WTC11 (cell line): ENCODE results near the gene ZMIZ1.

Experiments used
- ATF1 ChIP-seq: sonication (generic); formaldehyde crosslinking; IDR thresholded peaks from 2 replicates; pipeline ENCODE4 v1.8.1; 2023; ENCODE audit warnings: mild to moderate bottlenecking, moderate library complexity, missing genetic modification reagents
- CBFB ChIP-seq: sonication (generic); formaldehyde crosslinking; IDR thresholded peaks from 2 replicates; pipeline ENCODE4 v1.8.1; 2022; ENCODE audit warnings: mild to moderate bottlenecking, low read depth, missing genetic modification reagents
- CTCF ChIP-seq: fragments of 200-600 bp; IDR thresholded peaks from 2 replicates; pipeline ENCODE4 v1.8.0; 2022; ENCODE audit warnings: antibody characterized with exemption
- ETV6 ChIP-seq: sonication (generic); formaldehyde crosslinking; IDR thresholded peaks from 2 replicates; pipeline ENCODE4 v1.8.1; 2022; ENCODE audit warnings: mild to moderate bottlenecking, missing genetic modification reagents
- FOXP1 ChIP-seq: sonication (generic); formaldehyde crosslinking; IDR thresholded peaks from 2 replicates; pipeline ENCODE4 v1.8.0; 2022; ENCODE audit warnings: missing genetic modification reagents, mild to moderate bottlenecking, moderate library complexity, borderline replicate concordance
- KAT7 ChIP-seq: sonication (generic); formaldehyde crosslinking; IDR thresholded peaks from 2 replicates; pipeline ENCODE4 v1.8.1; 2023; ENCODE audit warnings: missing genetic modification reagents, mild to moderate bottlenecking, borderline replicate concordance
- MYBL2 ChIP-seq: sonication (generic); formaldehyde crosslinking; IDR thresholded peaks from 2 replicates; pipeline ENCODE4 v1.8.1; 2023; ENCODE audit warnings: mild to moderate bottlenecking, moderate library complexity, missing genetic modification reagents
- NFATC4 ChIP-seq: fragments of 250-450 bp; sonication (Bioruptor Pico); IDR thresholded peaks from 2 replicates; pipeline ENCODE4 v1.9.0; 2021; ENCODE audit warnings: mild to moderate bottlenecking
- NFYB ChIP-seq: sonication (generic); formaldehyde crosslinking; conservative IDR thresholded peaks from 2 replicates; pipeline ENCODE4 v1.8.0; 2022; ENCODE audit warnings: low read depth, missing genetic modification reagents
- RORB ChIP-seq: fragments of 250-450 bp; sonication (Bioruptor Pico); IDR thresholded peaks from 2 replicates; pipeline ENCODE4 v1.9.0; 2021; ENCODE audit warnings: mild to moderate bottlenecking
- TF ChIP-seq, protein P1 (sequence below): sonication (generic); formaldehyde crosslinking; IDR thresholded peaks from 2 replicates; pipeline ENCODE4 v1.8.0; 2022; ENCODE audit warnings: mild to moderate bottlenecking, missing genetic modification reagents
- TF ChIP-seq, protein P2 (sequence below): fragments of 250-450 bp; sonication (Bioruptor Pico); conservative IDR thresholded peaks from 2 replicates; pipeline ENCODE4 v1.9.0; 2021; ENCODE audit warnings: mild to moderate bottlenecking
- TF ChIP-seq, protein P3 (sequence below): sonication (generic); formaldehyde crosslinking; IDR thresholded peaks from 2 replicates; pipeline ENCODE4 v1.8.1; 2023; ENCODE audit warnings: mild to moderate bottlenecking, missing genetic modification reagents, moderate library complexity

- TF ChIP-seq RORB (CRISPR knock-in tag) (no peak), CTCF (no peak), CBFB (CRISPR knock-in tag) (no peak), MYBL2 (no peak), ETV6 (no peak), NFATC4 (CRISPR knock-in tag) (no peak), ATF1 (CRISPR knock-in tag) (no peak), FOXP1 (CRISPR knock-in tag) (no peak), KAT7 (CRISPR knock-in tag) (no peak), NFYB (no peak)
- TF ChIP-seq, protein P1, sequence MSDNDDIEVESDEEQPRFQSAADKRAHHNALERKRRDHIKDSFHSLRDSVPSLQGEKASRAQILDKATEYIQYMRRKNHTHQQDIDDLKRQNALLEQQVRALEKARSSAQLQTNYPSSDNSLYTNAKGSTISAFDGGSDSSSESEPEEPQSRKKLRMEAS (CRISPR knock-in tag): no peak
- TF ChIP-seq, protein P2, sequence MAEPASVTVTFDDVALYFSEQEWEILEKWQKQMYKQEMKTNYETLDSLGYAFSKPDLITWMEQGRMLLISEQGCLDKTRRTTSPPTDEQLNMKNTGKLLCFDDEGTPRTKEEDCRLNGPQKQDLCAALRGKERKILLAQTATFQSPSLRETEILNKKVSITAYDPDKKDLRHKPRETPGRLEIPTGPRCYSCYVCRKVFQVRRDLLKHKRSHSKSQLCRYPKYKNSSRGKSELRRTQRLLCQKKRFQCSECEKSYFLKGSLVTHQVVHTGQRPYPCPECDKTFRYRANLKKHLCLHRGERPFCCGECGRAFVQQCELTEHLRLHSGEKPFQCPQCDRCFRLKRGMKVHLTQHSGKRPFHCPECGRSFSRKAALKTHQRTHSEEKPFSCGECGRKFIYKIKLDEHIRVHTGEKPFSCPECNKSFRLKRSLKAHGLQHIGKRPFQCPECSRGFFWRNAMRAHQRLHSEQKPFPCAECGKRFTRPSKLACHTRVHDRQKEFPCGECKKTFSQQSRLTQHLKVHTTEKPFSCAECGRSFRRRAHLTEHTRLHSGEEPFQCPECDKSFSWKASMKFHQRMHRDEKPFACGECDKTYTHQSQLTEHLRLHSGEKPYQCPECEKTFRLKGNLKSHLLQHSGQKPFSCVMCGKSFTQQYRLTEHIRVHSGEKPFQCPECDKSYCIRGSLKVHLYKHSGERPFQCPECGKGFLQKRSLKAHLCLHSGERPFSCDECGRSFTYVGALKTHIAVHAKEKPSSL (CRISPR knock-in tag): no peak
- TF ChIP-seq, protein P3, sequence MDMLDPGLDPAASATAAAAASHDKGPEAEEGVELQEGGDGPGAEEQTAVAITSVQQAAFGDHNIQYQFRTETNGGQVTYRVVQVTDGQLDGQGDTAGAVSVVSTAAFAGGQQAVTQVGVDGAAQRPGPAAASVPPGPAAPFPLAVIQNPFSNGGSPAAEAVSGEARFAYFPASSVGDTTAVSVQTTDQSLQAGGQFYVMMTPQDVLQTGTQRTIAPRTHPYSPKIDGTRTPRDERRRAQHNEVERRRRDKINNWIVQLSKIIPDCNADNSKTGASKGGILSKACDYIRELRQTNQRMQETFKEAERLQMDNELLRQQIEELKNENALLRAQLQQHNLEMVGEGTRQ (CRISPR knock-in tag): no peak
Measured at GRCh38 chr10:79231908-79232307, 163.1 kb downstream of the ZMIZ1 start.
